Heart right ventricle (tissue), 16 donors: ENCODE results near the gene CDK15. TPM values are rescaled to one million over a fixed set of nuclear protein-coding genes. Genes with fewer than 3 reads are reported as not detected.

ENCODE experiments used
- ATAC-seq, 8 donors: fragments of 200-7000 bp; cut with Tn5 transposase; one replicate each; pipeline ENCODE4 v1.9.1; 2020; ENCODE audit warnings: mild to moderate bottlenecking in 8 of 8, moderate library complexity in 8 of 8, moderate number of reproducible peaks in 1 of 8
- DNase-seq, 2 donors: peaks; one replicate each; pipeline ENCODE4 v3.0.0-alpha.2; 2020
- H3K27ac ChIP-seq, 10 donors: fragments of 200-600 bp; sonication (generic) in 2 of 10; one replicate each; pipeline versions ENCODE4 v1.5.0 to v1.8.0; 2020 to 2022; ENCODE audit warnings: mild to moderate bottlenecking in 3 of 10
- H3K27me3 ChIP-seq, 7 donors: fragments of 200-600 bp; one replicate each; pipeline ENCODE4 v1.8.0; 2021 to 2022; ENCODE audit warnings: mild to moderate bottlenecking in 2 of 7
- H3K36me3 ChIP-seq, 9 donors: fragments of 200-600 bp; sonication (generic) in 1 of 9; one replicate each; pipeline versions ENCODE4 v1.5.0 to v1.8.0; 2020 to 2022; ENCODE audit warnings: mild to moderate bottlenecking in 2 of 9
- H3K4me1 ChIP-seq, 9 donors: fragments of 200-600 bp; sonication (generic) in 1 of 9; one replicate each; pipeline versions ENCODE4 v1.5.0 to v1.8.0; 2020 to 2022; ENCODE audit warnings: mild to moderate bottlenecking in 4 of 9
- H3K4me3 ChIP-seq, 10 donors: fragments of 200-600 bp; sonication (generic) in 2 of 10; one replicate each; pipeline versions ENCODE4 v1.5.0 to v1.8.0; 2020 to 2022; ENCODE audit warnings: mild to moderate bottlenecking in 7 of 10, moderate library complexity in 2 of 10
- H3K9me3 ChIP-seq, 11 donors: fragments of 200-600 bp in 10 of 11; sonication (generic) in 2 of 11; one replicate each; pipeline versions ENCODE4 v1.5.0 to v1.8.0; 2013 to 2022; ENCODE audit warnings: mild to moderate bottlenecking in 2 of 11, control low read depth in 1 of 11, moderate library complexity in 1 of 11
- WGBS, 2 donors: extraction: QIAGEN DNeasy Blood & Tissue Kit; methylation state at CpG; one replicate each; pipeline ENCODE4 v1.1.7; 2013; ENCODE audit warnings: inconsistent platforms in 1 of 2; 5-methylcytosine and 5-hydroxymethylcytosine counted together
- intact Hi-C, 10 donors: fragments of 100-400 bp; cut with DNase I; formaldehyde crosslinking; loops; one replicate each; pipeline versions ENCODE4 v1.11.1 to v1.14.2; 2022
- polyA plus RNA-seq, 2 donors: library from polyadenylated mRNA; stranded (reverse); fragments of 200-250 nt; gene quantifications; one replicate each; pipeline ENCODE4 v1.2.3, GENCODE V29; 2013
- total RNA-seq, 10 donors: library from RNA; stranded (reverse); fragmentation: NEBNext Ultra II Directional in 3 of 10; extraction: Animal tissue kit (Norgen Biotek cat#: 25700) in 3 of 10; gene quantifications; one replicate each; pipeline versions ENCODE4 v1.2.1 to v1.2.4, GENCODE V29; 2021 to 2023
- TF ChIP-seq, protein P1 (sequence below), 9 donors: fragments of 200-600 bp; sonication (generic) in 2 of 9; IDR thresholded peaks; one replicate each; pipeline versions ENCODE4 v1.5.0 to v1.8.0; 2021 to 2022; ENCODE audit warnings: antibody characterized with exemption in 9 of 9, mild to moderate bottlenecking in 5 of 9, moderate library complexity in 1 of 9
- donor health status: Arrhythmogenic right ventricular cardiomyopathy.
- donor health status: ischemic (EF 13 %, LVEDD 7.1; RV severe dilation, severe dysfunction).
- donor health status: healthy with polysubstance abuse.
- donor health status: DM: no; HTN: yes; CAD: no.
- donor health status: DM: no; HTN: no; CAD: no.
- donor health status: ischemic (EF 25% LVEDD 6.9; RV normal size, moderate dysfunction).
- donor health status: ischemic (EF 25% LVEDD 5.7; RV mildly dilated, moderate dysfunction).
- donor health status: healthy.
- donor health status: DM: yes; HTN: yes; CAD: no.
- donor health status: Ischemic cardiomyopathy.
- donor health status: ischemic (EF 35%, LVEDD 5.7; RV mildly dilated, moderate dysfunction).
- donor health status: nonischemic (EF 11% LVEDD 7.7; RV severe dilation, severe dysfunction).
- donor health status: DM: yes; HTN: yes; CAD: no.
- donor health status: PGD.
- donor health status: ischemic (EF 29% LVEDD 5.4; RV normal size, mild dysfunction).
- donor health status: nonischemic (EF 23%, LVEDD 6.1; RV moderate dilation, normal function).

Gene CDK15
- total and polyA plus RNA-seq, 12 donors, result 0.07 to 0.39 (median 0.15) TPM; not detected in 1

GRCh38 chr2:201929281-201930026, 123.1 kb downstream of the CDK15 start:
- no peak overlapping the region for H3K27ac ChIP-seq
- intact Hi-C loops, result no loop called here
- ATAC-seq (no peak), DNase-seq (no peak)
- peaks cover 0 to 31% (median 4%) of the 10 kb centered on the region in 7 donors for H3K27me3 ChIP-seq
- peaks cover 0 to 7% (median 0%) of the 10 kb centered on the region in 9 donors for H3K4me1 ChIP-seq
- TF ChIP-seq, protein P1, sequence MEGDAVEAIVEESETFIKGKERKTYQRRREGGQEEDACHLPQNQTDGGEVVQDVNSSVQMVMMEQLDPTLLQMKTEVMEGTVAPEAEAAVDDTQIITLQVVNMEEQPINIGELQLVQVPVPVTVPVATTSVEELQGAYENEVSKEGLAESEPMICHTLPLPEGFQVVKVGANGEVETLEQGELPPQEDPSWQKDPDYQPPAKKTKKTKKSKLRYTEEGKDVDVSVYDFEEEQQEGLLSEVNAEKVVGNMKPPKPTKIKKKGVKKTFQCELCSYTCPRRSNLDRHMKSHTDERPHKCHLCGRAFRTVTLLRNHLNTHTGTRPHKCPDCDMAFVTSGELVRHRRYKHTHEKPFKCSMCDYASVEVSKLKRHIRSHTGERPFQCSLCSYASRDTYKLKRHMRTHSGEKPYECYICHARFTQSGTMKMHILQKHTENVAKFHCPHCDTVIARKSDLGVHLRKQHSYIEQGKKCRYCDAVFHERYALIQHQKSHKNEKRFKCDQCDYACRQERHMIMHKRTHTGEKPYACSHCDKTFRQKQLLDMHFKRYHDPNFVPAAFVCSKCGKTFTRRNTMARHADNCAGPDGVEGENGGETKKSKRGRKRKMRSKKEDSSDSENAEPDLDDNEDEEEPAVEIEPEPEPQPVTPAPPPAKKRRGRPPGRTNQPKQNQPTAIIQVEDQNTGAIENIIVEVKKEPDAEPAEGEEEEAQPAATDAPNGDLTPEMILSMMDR (IDR thresholded peaks at IDR 0.05), result no peak
- WGBS, 2 donors, result 74 to 85% methylated on average over 3 of the region's 3 CpGs
- no peak overlapping the region for H3K4me3 ChIP-seq
- H3K36me3 ChIP-seq, result no peaks in the 10 kb centered on the region
- no peaks in the 10 kb centered on the region for H3K9me3 ChIP-seq

- intact Hi-C loops, result no loop called here
- H3K9me3 ChIP-seq, result peaks cover 0 to 4% (median 0%) of the 10 kb centered on the region in 11 donors
- H3K4me1 ChIP-seq, result peaks cover 0 to 7% (median 0%) of the 10 kb centered on the region in 9 donors
- TF ChIP-seq, protein P1 (IDR thresholded peaks at IDR 0.05), result no peak
- no peak overlapping the region for H3K4me3 ChIP-seq
- 76 to 82% methylated on average over 4 of the region's 4 CpGs for WGBS, 2 donors
- H3K36me3 ChIP-seq, result no peaks in the 10 kb centered on the region
- peaks cover 0 to 25% (median 4%) of the 10 kb centered on the region in 7 donors for H3K27me3 ChIP-seq
- no peak for DNase-seq
- no peak for ATAC-seq
- H3K27ac ChIP-seq, result no peak overlapping the region
Observed at GRCh38 chr2:201930043-201930442, 123.7 kb downstream of the CDK15 start.

DNA sequence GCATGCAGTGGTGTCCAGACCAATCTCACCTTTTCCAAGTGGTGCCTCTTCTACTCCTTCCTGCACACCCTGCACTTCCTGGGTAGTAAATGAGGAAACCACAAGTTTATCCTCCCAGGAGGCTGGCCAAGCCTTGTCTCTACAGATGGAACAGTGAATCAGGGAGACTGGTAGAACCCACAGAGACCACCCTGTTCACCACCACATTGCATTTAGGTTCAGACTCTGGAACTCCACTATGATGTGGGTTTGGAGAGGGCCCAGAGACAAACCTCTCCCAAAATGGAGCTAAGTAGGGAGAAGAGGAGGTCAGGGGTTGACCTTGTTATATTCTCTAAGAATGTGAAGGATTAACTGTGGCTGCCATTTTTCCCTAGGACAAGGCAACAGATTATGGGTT, 124.5 kb downstream of the CDK15 start:
- no peak overlapping the region for H3K27ac ChIP-seq
- TF ChIP-seq, protein P1 (IDR thresholded peaks at IDR 0.05), result no peak
- intact Hi-C loops, result no loop called here
- H3K36me3 ChIP-seq, result no peaks in the 10 kb centered on the region
- no peak overlapping the region for H3K4me3 ChIP-seq
- ATAC-seq, result no peak
- peaks cover 0 to 7% (median 0%) of the 10 kb centered on the region in 9 donors for H3K4me1 ChIP-seq
- H3K27me3 ChIP-seq, result peaks cover 0 to 18% (median 3%) of the 10 kb centered on the region in 7 donors
- no peak for DNase-seq
- H3K9me3 ChIP-seq, result peaks cover 0 to 12% (median 0%) of the 10 kb centered on the region in 11 donors

GRCh38 chr2:201931475-201931874, 125.1 kb downstream of the CDK15 start:
- intact Hi-C loops, result no loop called here
- Histone ChIP-seq H3K9me3 (peaks cover 0 to 12% (median 0%) of the 10 kb centered on the region in 11 donors), H3K4me1 (peaks cover 0 to 7% (median 0%) of the 10 kb centered on the region in 9 donors), H3K27me3 (peaks cover 0 to 16% (median 3%) of the 10 kb centered on the region in 7 donors), H3K36me3 (no peaks in the 10 kb centered on the region), H3K4me3 (no peak overlapping the region), H3K27ac (no peak overlapping the region)
- ATAC-seq (no peak), DNase-seq (no peak)
- TF ChIP-seq, protein P1 (IDR thresholded peaks at IDR 0.05), result no peak
- 36 to 45% methylated on average over 2 of the region's 2 CpGs for WGBS, 2 donors
